Activated CD4-positive, alpha-beta T cell treated with anti-CD3 and anti-CD28 coated beads, Interleukin-2, Interleukin-4, amounts not matched to agents 100 ng/mL and 50 ng/mL, durations not matched to agents 16 hours and 8 hours (primary cell): ENCODE measurements around the gene SCARB1.
"Not testable (repeated sequence)": the region's sequence is repeated elsewhere in the genome, so short reads cannot be mapped to it uniquely, and the experiment has no call there.

Experiments used
- DNase-seq: peaks from one replicate; pipeline ENCODE4 v3.0.0-alpha.2; 2020; ENCODE audit warnings: low spot score

Gene SCARB1

GRCh38 chr12:124883263-124884130 lies 19.8 kb upstream of the SCARB1 start:
- DNase-seq: no peak

GRCh38 chr12:124881123-124881522 lies 17.5 kb upstream of the SCARB1 start:
- no peak for DNase-seq

GRCh38 chr12:124880335-124880734 lies 16.7 kb upstream of the SCARB1 start:
- DNase-seq: not testable (repeated sequence)

GRCh38 chr12:124878795-124879516 lies 15.3 kb upstream of the SCARB1 start:
- DNase-seq: no peak

GRCh38 chr12:124877423-124877822 lies 13.8 kb upstream of the SCARB1 start:
- DNase-seq: no peak

- DNase-seq: no peak
Measured at GRCh38 chr12:124876171-124876570, 12.5 kb upstream of the SCARB1 start.

- no peak for DNase-seq
Measured at GRCh38 chr12:124875803-124876132, 12.1 kb upstream of the SCARB1 start.

GRCh38 chr12:124874988-124875802 lies 11.5 kb upstream of the SCARB1 start:
- DNase-seq: no peak

GRCh38 chr12:124874188-124874587 lies 10.5 kb upstream of the SCARB1 start:
- no peak for DNase-seq

- DNase-seq: no peak
Measured at GRCh38 chr12:124872068-124872719, 8.5 kb upstream of the SCARB1 start.

- no peak for DNase-seq
Measured at GRCh38 chr12:124871297-124871696, 7.6 kb upstream of the SCARB1 start.

- DNase-seq: no peak
Measured at GRCh38 chr12:124870515-124870914, 6.9 kb upstream of the SCARB1 start.

GRCh38 chr12:124869059-124869665 lies 5.5 kb upstream of the SCARB1 start:
- DNase-seq: no peak

GRCh38 chr12:124868252-124869058 lies 4.8 kb upstream of the SCARB1 start:
- no peak for DNase-seq

- DNase-seq: no peak
Measured at GRCh38 chr12:124867401-124867930, 3.8 kb upstream of the SCARB1 start.

- no peak for DNase-seq
Measured at GRCh38 chr12:124866883-124867400, 3.3 kb upstream of the SCARB1 start.

- DNase-seq: no peak
Measured at GRCh38 chr12:124866195-124866882, 2.7 kb upstream of the SCARB1 start.

GRCh38 chr12:124865728-124866127 lies 2.1 kb upstream of the SCARB1 start:
- no peak for DNase-seq

- no peak for DNase-seq
Measured at GRCh38 chr12:124864326-124864752, 675 bp upstream of the SCARB1 start.
